Measurements from ENCODE around the gene PEA15. TPM values are rescaled to one million over a fixed set of nuclear protein-coding genes. Genes with fewer than 3 reads are reported as not detected.

The PEA15 gene
- total RNA-seq, 2 experiments from 2014 or later: 51.7 to 57.4 TPM

- peak overlapping the region; percentile 35 for H3K4me3 Mint-ChIP-seq
- H3K27me3 Mint-ChIP-seq: no peaks in the 10 kb centered on the region
- DNase-seq: no peak
- H3K36me3 Mint-ChIP-seq: peaks cover 28% of the 10 kb centered on the region
- peaks cover 44% of the 10 kb centered on the region for H3K4me1 Mint-ChIP-seq
- no peaks in the 10 kb centered on the region for H3K9me3 Mint-ChIP-seq
- no peak overlapping the region for H3K27ac Mint-ChIP-seq
Observed at GRCh38 chr1:160257411-160258015, 52.3 kb downstream of the PEA15 start.

- H3K4me1 Mint-ChIP-seq: peaks cover 47% of the 10 kb centered on the region
- no peaks in the 10 kb centered on the region for H3K27me3 Mint-ChIP-seq
- H3K4me3 Mint-ChIP-seq: no peak overlapping the region
- no peak overlapping the region for H3K27ac Mint-ChIP-seq
- no peaks in the 10 kb centered on the region for H3K9me3 Mint-ChIP-seq
- DNase-seq: no peak
- H3K36me3 Mint-ChIP-seq: peaks cover 25% of the 10 kb centered on the region
Observed at GRCh38 chr1:160258177-160258798, 53.1 kb downstream of the PEA15 start.

- peak overlapping the region; percentile 98 for H3K4me3 Mint-ChIP-seq
- peaks cover 51% of the 10 kb centered on the region for H3K4me1 Mint-ChIP-seq
- no peaks in the 10 kb centered on the region for H3K9me3 Mint-ChIP-seq
- no peak for DNase-seq
- H3K27ac Mint-ChIP-seq: peak overlapping the region; percentile 96
- H3K27me3 Mint-ChIP-seq: no peaks in the 10 kb centered on the region
- peaks cover 21% of the 10 kb centered on the region for H3K36me3 Mint-ChIP-seq
Observed at GRCh38 chr1:160260406-160261382, 55.5 kb downstream of the PEA15 start.

- Mint-ChIP-seq H3K27ac (peak overlapping the region; percentile 96), H3K4me3 (peak overlapping the region; percentile 98), H3K36me3 (peaks cover 21% of the 10 kb centered on the region), H3K27me3 (no peaks in the 10 kb centered on the region), H3K9me3 (no peaks in the 10 kb centered on the region), H3K4me1 (peaks cover 47% of the 10 kb centered on the region)
- DNase-seq: peak; percentile 68
Observed at GRCh38 chr1:160261556-160261892, 56.3 kb downstream of the PEA15 start.

- Mint-ChIP-seq H3K27ac (peak within 1 kb of the TSS; percentile 96), H3K4me3 (peak within 1 kb of the TSS; percentile 98), H3K27me3 (no peaks in the 10 kb centered on the region), H3K36me3 (peaks cover 21% of the 10 kb centered on the region), H3K9me3 (no peaks in the 10 kb centered on the region), H3K4me1 (peaks cover 45% of the 10 kb centered on the region)
- peak; percentile 98 for DNase-seq
Observed at GRCh38 chr1:160261893-160262794, 57.0 kb downstream of the PEA15 start, which contains the start of gene DCAF8. TSS of gene DCAF8 (minus strand) at chr1:160262549. CDS start at chr1:160244008, 18,541 bp downstream.

- Mint-ChIP-seq H3K9me3 (no peaks in the 10 kb centered on the region), H3K27ac (no peak overlapping the region), H3K4me1 (peaks cover 24% of the 10 kb centered on the region), H3K27me3 (no peaks in the 10 kb centered on the region), H3K4me3 (no peak overlapping the region), H3K36me3 (peaks cover 10% of the 10 kb centered on the region)
- no peak for DNase-seq
Observed at GRCh38 chr1:160264795-160265307, 59.7 kb downstream of the PEA15 start.

Other genes starting within 250 kb of the PEA15 start
- gene PIGM, start 173.4 kb upstream of the PEA15 start, total RNA-seq: 1 to 10 TPM; 4.7 TPM
- not detected for gene KCNJ10, start 135.2 kb upstream of the PEA15 start, total RNA-seq
- under 1 TPM in 1 of 2 experiments, not detected in 1; 0.04 TPM for gene KCNJ9, start 123.8 kb upstream of the PEA15 start, total RNA-seq
- gene IGSF8, start 106.8 kb upstream of the PEA15 start, total RNA-seq: 10 to 100 TPM; 38.0 to 39.0 TPM
- not detected for gene ATP1A2, start 89.6 kb upstream of the PEA15 start, total RNA-seq
- gene ATP1A4, start 53.8 kb upstream of the PEA15 start, total RNA-seq: not detected
- gene CASQ1, start 14.8 kb upstream of the PEA15 start, total RNA-seq: not detected
- 10 to 100 TPM; 86.9 to 94.1 TPM for gene DCAF8, start 57.2 kb downstream of the PEA15 start, total RNA-seq
- 10 to 100 TPM; 49.8 to 52.1 TPM for gene PEX19, start 79.7 kb downstream of the PEA15 start, total RNA-seq
- gene COPA, start 137.9 kb downstream of the PEA15 start, total RNA-seq: 100 to 1,000 TPM; 110 to 119 TPM
- gene NCSTN, start 138.0 kb downstream of the PEA15 start, total RNA-seq: 10 to 100 TPM; 49.5 to 53.5 TPM
- gene NHLH1, start 161.7 kb downstream of the PEA15 start, total RNA-seq: under 1 TPM; 0.34 to 0.52 TPM
- gene VANGL2, start 195.2 kb downstream of the PEA15 start, total RNA-seq: under 1 TPM; 0.24 to 0.31 TPM

All from activated naive CD8-positive, alpha-beta T cell treated with anti-CD3 and anti-CD28 coated beads for 36 hours (primary cell).